NT2/D1 (cell line): Measurements from ENCODE around the gene BIN1.

Experiments used
- YY1 ChIP-seq: IDR thresholded peaks from 2 replicates; pipeline ENCODE4 v1.6.1; 2011; ENCODE audit not compliant: insufficient read length, insufficient read depth
- ZNF274 ChIP-seq: IDR thresholded peaks from 2 replicates; pipeline ENCODE4 v1.6.1; 2011; ENCODE audit warnings: mild to moderate bottlenecking, low read depth, low read length

DNA sequence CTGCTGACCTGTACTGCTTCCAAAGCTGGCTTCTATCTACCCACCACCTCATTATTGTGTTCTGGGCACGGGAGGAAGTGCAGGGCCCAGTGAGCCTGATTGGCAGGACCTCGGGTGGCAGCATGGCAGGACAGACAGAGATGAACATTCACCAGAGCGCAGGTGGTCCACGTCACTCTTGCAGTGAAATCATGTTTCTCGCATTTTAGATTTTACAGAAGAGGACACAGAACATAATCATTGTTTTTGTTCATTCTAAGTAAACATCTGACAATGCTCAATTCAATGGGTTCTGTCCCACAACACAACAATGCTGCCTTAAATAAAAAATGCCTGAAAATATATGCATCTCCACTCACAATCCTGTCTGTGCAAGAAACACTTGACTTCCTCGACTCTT lies 11.5 kb upstream of the BIN1 start:
- TF ChIP-seq YY1 (no peak), ZNF274 (no peak)
